GM12878 (cell line): ENCODE results near the gene VSTM5. TPM values are rescaled to one million over a fixed set of nuclear protein-coding genes. Genes with fewer than 3 reads are reported as not detected.

ENCODE experiments used
- ATAC-seq: fragments of 200-7000 bp; cut with Tn5 transposase; 3 replicates; pipeline ENCODE4 v1.9.1; 2020; ENCODE audit warnings: mild to moderate bottlenecking, moderate library complexity
- BruUV-seq: library from RNA; stranded (reverse); fragments of 400-500 nt; replicated peaks from 2 replicates; lab custom pipeline; 2021; lab: Mats Ljungman, UMichigan
- CTCF ChIA-PET: fragments of 300-600 bp; sonication (Branson Sonifier 250); formaldehyde crosslinking; extraction: SDS; loops from one replicate; lab custom pipeline; 2021; ENCODE audit warnings: inconsistent platforms; lab: Yijun Ruan, JAX
- POLR2A ChIA-PET: fragments of 350-600 bp; formaldehyde crosslinking; extraction: SDS; loops from one replicate; lab custom pipeline; 2021; ENCODE audit warnings: inconsistent platforms; lab: Charles Lee
- RAD21 ChIA-PET: fragments of 300-600 bp; sonication (Branson Sonifier 250); formaldehyde crosslinking; loops from one replicate; lab custom pipeline; 2023; ENCODE audit warnings: antibody characterized with exemption; ENCODE audit not compliant: unreplicated experiment; lab: Charles Lee
- SMC1A ChIA-PET: fragments of 300-600 bp; sonication (Branson Sonifier 250); formaldehyde crosslinking; loops from one replicate; lab custom pipeline; 2023; ENCODE audit not compliant: unreplicated experiment, uncharacterized antibody; lab: Charles Lee
- DNase-seq: peaks from one replicate; pipeline ENCODE4 v3.0.0-alpha.2; 2011; ENCODE audit warnings: low read depth, low spot score
- FAIRE-seq: peaks from 3 replicates; lab custom pipeline; 2011; peaks lifted over from hg19 to GRCh38; lab: Jason Lieb, UNC
- H2AFZ ChIP-seq: 2 replicates; pipeline ENCODE4 v1.6.0; 2011; ENCODE audit warnings: low read depth, low read length, control low read depth; ENCODE audit not compliant: control insufficient read depth
- H3K27ac ChIP-seq: 2 replicates; pipeline ENCODE4 v1.5.1; 2011; ENCODE audit warnings: control low read depth; ENCODE audit not compliant: control insufficient read depth, insufficient read depth
- H3K27me3 ChIP-seq, 2 experiments: replicated peaks in 1 of 2; 2 replicates each; pipeline versions ENCODE4 v1.6.0 to v1.6.1; 2011; ENCODE audit warnings: low read length in 1 of 2; ENCODE audit not compliant: control insufficient read depth in 2 of 2, insufficient read depth in 2 of 2
- H3K36me3 ChIP-seq, 2 experiments: 2 replicates each; pipeline ENCODE4 v1.5.1; 2011; ENCODE audit warnings: low read length in 1 of 2; ENCODE audit not compliant: control insufficient read depth in 2 of 2, insufficient read depth in 2 of 2
- H3K4me1 ChIP-seq: 2 replicates; pipeline ENCODE4 v1.6.1; 2011; ENCODE audit warnings: mild to moderate bottlenecking, low read length, moderate library complexity, mixed read lengths; ENCODE audit not compliant: control insufficient read depth, insufficient read depth
- H3K4me2 ChIP-seq: 2 replicates; pipeline ENCODE4 v1.6.0; 2011; ENCODE audit warnings: control low read depth; ENCODE audit not compliant: control insufficient read depth, insufficient read depth
- H3K4me3 ChIP-seq: fragments of 200-600 bp; sonication (generic); 2 replicates; pipeline ENCODE4 v1.5.1; 2016
- H3K79me2 ChIP-seq: 2 replicates; pipeline ENCODE4 v1.6.0; 2011; ENCODE audit warnings: low read length; ENCODE audit not compliant: control insufficient read depth, insufficient read depth
- H3K9ac ChIP-seq: 2 replicates; pipeline ENCODE4 v1.8.0; 2011; ENCODE audit warnings: low read length, control low read depth, mixed read lengths; ENCODE audit not compliant: control insufficient read depth, insufficient read depth
- H3K9me3 ChIP-seq: replicated peaks from 3 replicates; pipeline ENCODE4 v1.5.1; 2011; ENCODE audit warnings: mild to moderate bottlenecking, low read length; ENCODE audit not compliant: control insufficient read depth, insufficient read depth
- H4K20me1 ChIP-seq: 2 replicates; pipeline ENCODE4 v1.6.0; 2011; ENCODE audit not compliant: control insufficient read depth, insufficient read depth
- EGR1 ChIP-seq, 2 experiments: IDR thresholded peaks; 1 replicate in 1 of 2; 2 replicates in 1 of 2; pipeline ENCODE4 v1.6.1; 2011 to 2012; ENCODE audit warnings: low read depth in 2 of 2, low read length in 2 of 2, borderline replicate concordance in 1 of 2, mild to moderate bottlenecking in 1 of 2, moderate library complexity in 1 of 2
- LARP7 ChIP-seq: fragments of 450-650 bp; IDR thresholded peaks from 2 replicates; pipeline ENCODE4 v1.6.1; 2017; ENCODE audit warnings: mild to moderate bottlenecking
- MEF2A ChIP-seq: IDR thresholded peaks from 2 replicates; pipeline ENCODE4 v1.6.1; 2011; ENCODE audit warnings: low read depth, mild to moderate bottlenecking, low read length, moderate library complexity; ENCODE audit not compliant: insufficient read depth
- TARDBP ChIP-seq: IDR thresholded peaks from 2 replicates; pipeline ENCODE4 v1.6.1; 2016; ENCODE audit warnings: borderline replicate concordance
- TBL1XR1 ChIP-seq: IDR thresholded peaks from 2 replicates; pipeline ENCODE4 v1.6.1; 2012; ENCODE audit warnings: low read depth, low read length, improper control_type of control experiment
- ZNF24 ChIP-seq: fragments of 450-650 bp; IDR thresholded peaks from 2 replicates; pipeline ENCODE4 v1.6.1; 2017; ENCODE audit warnings: antibody characterized with exemption, mild to moderate bottlenecking
- WGBS: methylation state at CpG from one replicate; pipeline ENCODE4 v1.1.6; 2016; ENCODE audit warnings: low lambda C conversion rate; ENCODE audit not compliant: insufficient replicate concordance, insufficient coverage; ENCODE audit errors: missing lambda C conversion rate; 5-methylcytosine and 5-hydroxymethylcytosine counted together
- in situ Hi-C: fragments of 300-500 bp; cut with MboI; formaldehyde crosslinking; loops from 9 replicates; pipeline ENCODE4 v1.14.3; 2018; ENCODE audit warnings: mixed read lengths
- intact Hi-C: fragments of 100-400 bp; cut with micrococcal nuclease; formaldehyde crosslinking; loops from one replicate; pipeline ENCODE4 v1.14.2; 2022; ENCODE audit not compliant: unreplicated experiment
- polyA plus RNA-seq, 11 experiments: library from polyadenylated mRNA; depleted of rRNA in 4 of 11; unstranded in 6 of 11; stranded (reverse) in 5 of 11; fragments of >200 nt; fragmentation: Nextera tagmentation in 4 of 11; fragmentation: Illumina TruSeq in 1 of 11; extraction: Ambion mirVana in 4 of 11; extraction: Trizol in 1 of 11; gene quantifications; 1 replicate in 1 of 11; 2 replicates in 10 of 11; pipeline versions ENCODE4 v1.2.1 to v1.2.3, GENCODE V29; 2011 to 2016; ENCODE audit warnings: inconsistent platforms in 2 of 11, missing spikeins in 2 of 11, low read depth in 1 of 11
- total RNA-seq, 4 experiments: library from RNA; depleted of rRNA in 3 of 4; stranded (reverse); fragments of >200 nt in 3 of 4; fragmentation: Illumina TruSeq in 1 of 4; extraction: Trizol in 1 of 4; gene quantifications; 2 replicates each; pipeline versions ENCODE4 v1.2.1 to v1.2.3, GENCODE V29; 2013 to 2021
- TF ChIP-seq, protein P1 (sequence below): fragments of 450-650 bp; conservative IDR thresholded peaks from 2 replicates; pipeline ENCODE4 v1.6.1; 2017; ENCODE audit warnings: mild to moderate bottlenecking, moderate library complexity

The VSTM5 gene
- total and polyA plus RNA-seq, 10 of the 15 experiments (the other 5 are each of a cell fraction or from before 2014, with no cell fraction given) = not detected

DNA sequence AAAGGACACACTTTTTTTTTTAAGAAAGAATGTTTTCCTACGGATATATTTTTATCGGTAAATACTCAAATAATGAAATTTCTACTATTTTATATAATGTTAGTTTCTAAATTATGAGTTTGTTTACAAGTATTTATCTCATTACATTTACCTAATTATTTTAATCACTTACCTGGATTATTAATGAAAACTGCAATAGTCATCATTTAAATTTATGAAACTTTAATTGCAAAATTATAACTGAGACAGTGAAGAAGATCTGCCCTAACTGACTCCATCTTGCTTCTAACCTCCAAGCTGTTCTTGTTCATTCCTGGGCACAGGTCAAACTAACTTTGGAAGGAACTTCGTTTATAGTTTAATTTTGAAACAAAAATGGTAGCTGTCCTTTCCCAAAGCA, 25.2 kb upstream of the VSTM5 start:
- RAD21 ChIA-PET = no interaction called here
- H3K27me3 ChIP-seq = no peaks in the 10 kb centered on the region
- no peak overlapping the region for H3K27ac ChIP-seq
- H3K4me2 ChIP-seq = no peak overlapping the region
- no peaks in the 10 kb centered on the region for H3K4me1 ChIP-seq
- no peak overlapping the region for H3K9ac ChIP-seq
- no peak for ATAC-seq
- no peak for TF ChIP-seq TARDBP
- no peak for TF ChIP-seq TBL1XR1
- no peak for TF ChIP-seq MEF2A
- TF ChIP-seq, protein P1, sequence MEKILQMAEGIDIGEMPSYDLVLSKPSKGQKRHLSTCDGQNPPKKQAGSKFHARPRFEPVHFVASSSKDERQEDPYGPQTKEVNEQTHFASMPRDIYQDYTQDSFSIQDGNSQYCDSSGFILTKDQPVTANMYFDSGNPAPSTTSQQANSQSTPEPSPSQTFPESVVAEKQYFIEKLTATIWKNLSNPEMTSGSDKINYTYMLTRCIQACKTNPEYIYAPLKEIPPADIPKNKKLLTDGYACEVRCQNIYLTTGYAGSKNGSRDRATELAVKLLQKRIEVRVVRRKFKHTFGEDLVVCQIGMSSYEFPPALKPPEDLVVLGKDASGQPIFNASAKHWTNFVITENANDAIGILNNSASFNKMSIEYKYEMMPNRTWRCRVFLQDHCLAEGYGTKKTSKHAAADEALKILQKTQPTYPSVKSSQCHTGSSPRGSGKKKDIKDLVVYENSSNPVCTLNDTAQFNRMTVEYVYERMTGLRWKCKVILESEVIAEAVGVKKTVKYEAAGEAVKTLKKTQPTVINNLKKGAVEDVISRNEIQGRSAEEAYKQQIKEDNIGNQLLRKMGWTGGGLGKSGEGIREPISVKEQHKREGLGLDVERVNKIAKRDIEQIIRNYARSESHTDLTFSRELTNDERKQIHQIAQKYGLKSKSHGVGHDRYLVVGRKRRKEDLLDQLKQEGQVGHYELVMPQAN = no peak
- TF ChIP-seq ZNF24 = no peak
- TF ChIP-seq EGR1 (IDR thresholded peaks at IDR 0.05; ENCODE audit: borderline replicate concordance in 1 of 2, low read depth in 2 of 2, low read length in 2 of 2) = no peak
- TF ChIP-seq LARP7 = no peak
- TF ChIP-seq, all 136 proteins: peak for 0
- DNase-seq (no peak), FAIRE-seq (no peak)
- BruUV-seq = no TSS peak
- Histone ChIP-seq H3K4me3 (no peak overlapping the region), H2AFZ (no peak overlapping the region), H4K20me1 (no peaks in the 10 kb centered on the region), H3K9me3 (no peaks in the 10 kb centered on the region), H3K36me3 (no peaks in the 10 kb centered on the region), H3K79me2 (no peaks in the 10 kb centered on the region)
- ChIA-PET CTCF (interaction anchor here (0.6 to 1.1 kb wide), 2 partner anchors 17 to 1022 kb away, joined by 3 read pairs; no protein-coding TSS in a partner anchor), SMC1A (interaction anchor here (1.1 to 1.7 kb wide), 2 partner anchors 20 to 223 kb away, joined by 3 to 5 read pairs; no protein-coding TSS in a partner anchor), POLR2A (no interaction called here)
- intact Hi-C loops (no loop called here), in situ Hi-C loops (no loop called here)
- 58% methylated on average over 3 of the region's 3 CpGs for WGBS
